Type B pancreatic cell (in vitro differentiated cells): ENCODE data around the gene NMRK1. TPM values are rescaled to one million over a fixed set of nuclear protein-coding genes. Genes with fewer than 3 reads are reported as not detected.

Source experiments
- DNase-seq: peaks from one replicate; pipeline ENCODE4 v3.0.0; 2021; ENCODE audit warnings: mixed read lengths; ENCODE audit not compliant: unreplicated experiment; ENCODE audit errors: extremely low spot score
- H3K27ac Mint-ChIP-seq: 2 replicates; pipeline ENCODE4 v1.8.0; 2021; ENCODE audit warnings: mild to moderate bottlenecking, mixed read lengths
- H3K27me3 Mint-ChIP-seq: 2 replicates; pipeline ENCODE4 v1.8.0; 2021; ENCODE audit warnings: mixed read lengths
- H3K36me3 Mint-ChIP-seq: 2 replicates; pipeline ENCODE4 v1.8.0; 2021; ENCODE audit warnings: mixed read lengths
- H3K4me1 Mint-ChIP-seq: one replicate; pipeline ENCODE4 v1.8.0; 2021; ENCODE audit warnings: mixed read lengths; ENCODE audit not compliant: unreplicated experiment
- H3K4me3 Mint-ChIP-seq: 2 replicates; pipeline ENCODE4 v1.8.0; 2021; ENCODE audit warnings: mild to moderate bottlenecking, mixed read lengths
- H3K9me3 Mint-ChIP-seq: 2 replicates; pipeline ENCODE4 v1.8.0; 2021; ENCODE audit warnings: mixed read lengths
- total RNA-seq: library from RNA; stranded (reverse); gene quantifications from 2 replicates; pipeline ENCODE4 v1.2.1, GENCODE V29; 2021; ENCODE audit warnings: low replicate concordance
- TF ChIP-seq, protein P1 (sequence below): fragments of 200-600 bp; sonication (generic); conservative IDR thresholded peaks from 2 replicates; pipeline ENCODE4 v1.5.0; 2021; ENCODE audit warnings: antibody characterized with exemption, mild to moderate bottlenecking

The NMRK1 gene
- total RNA-seq, 1 donor from 2014 or later = 7.5 TPM

- DNase-seq = no peak
- no peaks in the 10 kb centered on the region for H3K4me1 Mint-ChIP-seq
- no peaks in the 10 kb centered on the region for H3K9me3 Mint-ChIP-seq
- no peak overlapping the region for H3K4me3 Mint-ChIP-seq
- no peaks in the 10 kb centered on the region for H3K27me3 Mint-ChIP-seq
- H3K36me3 Mint-ChIP-seq = no peaks in the 10 kb centered on the region
- H3K27ac Mint-ChIP-seq = no peak overlapping the region
- TF ChIP-seq, protein P1, sequence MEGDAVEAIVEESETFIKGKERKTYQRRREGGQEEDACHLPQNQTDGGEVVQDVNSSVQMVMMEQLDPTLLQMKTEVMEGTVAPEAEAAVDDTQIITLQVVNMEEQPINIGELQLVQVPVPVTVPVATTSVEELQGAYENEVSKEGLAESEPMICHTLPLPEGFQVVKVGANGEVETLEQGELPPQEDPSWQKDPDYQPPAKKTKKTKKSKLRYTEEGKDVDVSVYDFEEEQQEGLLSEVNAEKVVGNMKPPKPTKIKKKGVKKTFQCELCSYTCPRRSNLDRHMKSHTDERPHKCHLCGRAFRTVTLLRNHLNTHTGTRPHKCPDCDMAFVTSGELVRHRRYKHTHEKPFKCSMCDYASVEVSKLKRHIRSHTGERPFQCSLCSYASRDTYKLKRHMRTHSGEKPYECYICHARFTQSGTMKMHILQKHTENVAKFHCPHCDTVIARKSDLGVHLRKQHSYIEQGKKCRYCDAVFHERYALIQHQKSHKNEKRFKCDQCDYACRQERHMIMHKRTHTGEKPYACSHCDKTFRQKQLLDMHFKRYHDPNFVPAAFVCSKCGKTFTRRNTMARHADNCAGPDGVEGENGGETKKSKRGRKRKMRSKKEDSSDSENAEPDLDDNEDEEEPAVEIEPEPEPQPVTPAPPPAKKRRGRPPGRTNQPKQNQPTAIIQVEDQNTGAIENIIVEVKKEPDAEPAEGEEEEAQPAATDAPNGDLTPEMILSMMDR = no peak
These were observed 54.0 kb downstream of the NMRK1 start for GRCh38 chr9:75033791-75034473.

GRCh38 chr9:75027187-75028107 is 60.5 kb downstream of the NMRK1 start:
- TF ChIP-seq, protein P1 = no peak
- Mint-ChIP-seq H3K36me3 (peaks cover 11% of the 10 kb centered on the region), H3K27me3 (no peaks in the 10 kb centered on the region), H3K4me3 (peak overlapping the region; percentile 95), H3K27ac (peak overlapping the region; percentile 93), H3K4me1 (peaks cover 25% of the 10 kb centered on the region), H3K9me3 (no peaks in the 10 kb centered on the region)
- peak; percentile 75 for DNase-seq

GRCh38 chr9:75023846-75024245 is 64.1 kb downstream of the NMRK1 start:
- H3K4me3 Mint-ChIP-seq = no peak overlapping the region
- peaks cover 25% of the 10 kb centered on the region for H3K4me1 Mint-ChIP-seq
- DNase-seq = no peak
- H3K27ac Mint-ChIP-seq = peak overlapping the region; percentile 55
- H3K9me3 Mint-ChIP-seq = no peaks in the 10 kb centered on the region
- H3K36me3 Mint-ChIP-seq = peaks cover 27% of the 10 kb centered on the region
- TF ChIP-seq, protein P1 = no peak
- H3K27me3 Mint-ChIP-seq = no peaks in the 10 kb centered on the region

GRCh38 chr9:75019654-75020053 is 68.3 kb downstream of the NMRK1 start:
- no peaks in the 10 kb centered on the region for H3K9me3 Mint-ChIP-seq
- no peak overlapping the region for H3K27ac Mint-ChIP-seq
- no peaks in the 10 kb centered on the region for H3K27me3 Mint-ChIP-seq
- DNase-seq = no peak
- H3K36me3 Mint-ChIP-seq = peaks cover 32% of the 10 kb centered on the region
- peaks cover 13% of the 10 kb centered on the region for H3K4me1 Mint-ChIP-seq
- TF ChIP-seq, protein P1 = no peak
- no peak overlapping the region for H3K4me3 Mint-ChIP-seq

- no peak for DNase-seq
- Mint-ChIP-seq H3K27me3 (no peaks in the 10 kb centered on the region), H3K4me3 (no peak overlapping the region), H3K36me3 (peaks cover 27% of the 10 kb centered on the region), H3K27ac (no peak overlapping the region), H3K4me1 (peaks cover 8% of the 10 kb centered on the region), H3K9me3 (no peaks in the 10 kb centered on the region)
- TF ChIP-seq, protein P1 = no peak
These were observed 68.9 kb downstream of the NMRK1 start for GRCh38 chr9:75019022-75019421.
